Anterior cingulate cortex (tissue), 58 donors: ENCODE results near the gene CD46.

ENCODE experiments used
- DNase-seq, 58 donors: peaks; one replicate each; lab custom pipeline; 2025; lab: John Stamatoyannopoulos, UW

Gene CD46

GRCh38 chr1:207812778-207813511, 61.1 kb downstream of the CD46 start:
- DNase-seq: no peak

GRCh38 chr1:207813512-207813881, 61.6 kb downstream of the CD46 start:
- DNase-seq: no peak

GRCh38 chr1:207813946-207814345, 62.1 kb downstream of the CD46 start:
- no peak for DNase-seq

- DNase-seq: no peak
Observed at GRCh38 chr1:207814469-207814868, 62.6 kb downstream of the CD46 start.

GRCh38 chr1:207815466-207815865, 63.6 kb downstream of the CD46 start:
- DNase-seq: no peak

GRCh38 chr1:207815913-207816291, 64.0 kb downstream of the CD46 start:
- no peak for DNase-seq

GRCh38 chr1:207817166-207817565, 65.3 kb downstream of the CD46 start:
- peak in 1 of 58 donors; percentile 27 for DNase-seq

GRCh38 chr1:207817778-207818751, 66.2 kb downstream of the CD46 start:
- peak in 1 of 58 donors; percentile 13 for DNase-seq

- peak in 6 of 58 donors; percentile 29 to 49 (median 37) for DNase-seq
Observed at GRCh38 chr1:207818971-207819451, 67.2 kb downstream of the CD46 start.

- peak in 24 of 58 donors; percentile 20 to 75 (median 54) for DNase-seq
Observed at GRCh38 chr1:207820568-207821463, 69.0 kb downstream of the CD46 start.

GRCh38 chr1:207821464-207822045, 69.7 kb downstream of the CD46 start:
- DNase-seq: peak in 1 of 58 donors; percentile 40

GRCh38 chr1:207822124-207822601, 70.3 kb downstream of the CD46 start:
- DNase-seq: no peak

GRCh38 chr1:207822602-207823451, 71.0 kb downstream of the CD46 start:
- peak; percentile 37 to 98 (median 90) for DNase-seq

GRCh38 chr1:207823531-207823879, 71.7 kb downstream of the CD46 start:
- peak in 8 of 58 donors; percentile 62 to 80 (median 76) for DNase-seq

GRCh38 chr1:207823880-207824566, 72.2 kb downstream of the CD46 start:
- peak in 57 of 58 donors; percentile 34 to 94 (median 81) for DNase-seq

GRCh38 chr1:207824691-207825408, 73.0 kb downstream of the CD46 start:
- DNase-seq: no peak

GRCh38 chr1:207825409-207825695, 73.5 kb downstream of the CD46 start:
- DNase-seq: no peak
